Osteoblast (primary cell): ENCODE data around the gene TMEM132A. TPM values are rescaled to one million over a fixed set of nuclear protein-coding genes. Genes with fewer than 3 reads are reported as not detected.

ENCODE experiments used
- DNase-seq: peaks from one replicate; pipeline ENCODE4 v3.0.0; 2011; ENCODE audit warnings: low spot score, mixed read lengths; ENCODE audit not compliant: insufficient read length; ENCODE audit errors: missing footprints
- H2AFZ ChIP-seq: 2 replicates; pipeline ENCODE4 v1.6.0; 2011; ENCODE audit warnings: mild to moderate bottlenecking, low read length
- H3K27ac ChIP-seq: 2 replicates; pipeline ENCODE4 v1.5.1; 2011; ENCODE audit warnings: mild to moderate bottlenecking, low read depth, low read length, moderate library complexity
- H3K27me3 ChIP-seq: 2 replicates; pipeline ENCODE4 v1.6.0; 2012; ENCODE audit warnings: mild to moderate bottlenecking, control low read depth, inconsistent platforms, low read length, moderate library complexity; ENCODE audit not compliant: insufficient read depth
- H3K36me3 ChIP-seq: 2 replicates; pipeline ENCODE4 v1.5.1; 2011; ENCODE audit warnings: mild to moderate bottlenecking, low read length, control low read depth, moderate library complexity; ENCODE audit not compliant: insufficient read depth
- H3K4me1 ChIP-seq: 2 replicates; pipeline ENCODE4 v1.5.1; 2011; ENCODE audit warnings: mild to moderate bottlenecking, low read length, control low read depth, moderate library complexity; ENCODE audit not compliant: insufficient read depth
- H3K4me2 ChIP-seq: 2 replicates; pipeline ENCODE4 v1.6.0; 2011; ENCODE audit warnings: mild to moderate bottlenecking, low read length; ENCODE audit not compliant: insufficient read depth
- H3K4me3 ChIP-seq: fragments of 200-600 bp; sonication (generic); 3 replicates; pipeline ENCODE4 v1.5.1; 2012; ENCODE audit warnings: mild to moderate bottlenecking, low read length, inconsistent platforms; ENCODE audit not compliant: insufficient read depth
- H3K79me2 ChIP-seq: 2 replicates; pipeline ENCODE4 v1.6.0; 2012; ENCODE audit warnings: mild to moderate bottlenecking, low read length, control low read depth, inconsistent platforms; ENCODE audit not compliant: insufficient read depth
- H3K9me3 ChIP-seq: 2 replicates; pipeline ENCODE4 v1.5.1; 2011; ENCODE audit warnings: low read depth, low read length, control low read depth
- H4K20me1 ChIP-seq: 2 replicates; pipeline ENCODE4 v1.6.0; 2012; ENCODE audit warnings: mild to moderate bottlenecking, low read length, control low read depth; ENCODE audit not compliant: insufficient read depth
- total RNA-seq: library from RNA; depleted of rRNA; stranded (reverse); fragments of >200 nt; gene quantifications from 2 replicates; pipeline ENCODE4 v1.2.3, GENCODE V29; 2012
- TF ChIP-seq, protein P1 (sequence below): IDR thresholded peaks from 2 replicates; pipeline ENCODE4 v1.5.1; 2011; ENCODE audit warnings: mild to moderate bottlenecking, low read depth, low read length, moderate library complexity; ENCODE audit errors: extremely low read depth

Gene TMEM132A
- total RNA-seq, 1 donor = 19.5 TPM

GRCh38 chr11:60955571-60955970 is 31.3 kb downstream of the TMEM132A start:
- no peaks in the 10 kb centered on the region for H3K9me3 ChIP-seq
- no peaks in the 10 kb centered on the region for H3K79me2 ChIP-seq
- H3K4me1 ChIP-seq = peaks cover 11% of the 10 kb centered on the region
- no peak overlapping the region for H3K27ac ChIP-seq
- DNase-seq = no peak
- H3K4me3 ChIP-seq = no peak overlapping the region
- TF ChIP-seq, protein P1, sequence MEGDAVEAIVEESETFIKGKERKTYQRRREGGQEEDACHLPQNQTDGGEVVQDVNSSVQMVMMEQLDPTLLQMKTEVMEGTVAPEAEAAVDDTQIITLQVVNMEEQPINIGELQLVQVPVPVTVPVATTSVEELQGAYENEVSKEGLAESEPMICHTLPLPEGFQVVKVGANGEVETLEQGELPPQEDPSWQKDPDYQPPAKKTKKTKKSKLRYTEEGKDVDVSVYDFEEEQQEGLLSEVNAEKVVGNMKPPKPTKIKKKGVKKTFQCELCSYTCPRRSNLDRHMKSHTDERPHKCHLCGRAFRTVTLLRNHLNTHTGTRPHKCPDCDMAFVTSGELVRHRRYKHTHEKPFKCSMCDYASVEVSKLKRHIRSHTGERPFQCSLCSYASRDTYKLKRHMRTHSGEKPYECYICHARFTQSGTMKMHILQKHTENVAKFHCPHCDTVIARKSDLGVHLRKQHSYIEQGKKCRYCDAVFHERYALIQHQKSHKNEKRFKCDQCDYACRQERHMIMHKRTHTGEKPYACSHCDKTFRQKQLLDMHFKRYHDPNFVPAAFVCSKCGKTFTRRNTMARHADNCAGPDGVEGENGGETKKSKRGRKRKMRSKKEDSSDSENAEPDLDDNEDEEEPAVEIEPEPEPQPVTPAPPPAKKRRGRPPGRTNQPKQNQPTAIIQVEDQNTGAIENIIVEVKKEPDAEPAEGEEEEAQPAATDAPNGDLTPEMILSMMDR = no peak
- no peak overlapping the region for H2AFZ ChIP-seq
- H4K20me1 ChIP-seq = no peaks in the 10 kb centered on the region
- H3K36me3 ChIP-seq = no peaks in the 10 kb centered on the region
- no peak overlapping the region for H3K4me2 ChIP-seq
- H3K27me3 ChIP-seq = peaks cover 4% of the 10 kb centered on the region

DNA sequence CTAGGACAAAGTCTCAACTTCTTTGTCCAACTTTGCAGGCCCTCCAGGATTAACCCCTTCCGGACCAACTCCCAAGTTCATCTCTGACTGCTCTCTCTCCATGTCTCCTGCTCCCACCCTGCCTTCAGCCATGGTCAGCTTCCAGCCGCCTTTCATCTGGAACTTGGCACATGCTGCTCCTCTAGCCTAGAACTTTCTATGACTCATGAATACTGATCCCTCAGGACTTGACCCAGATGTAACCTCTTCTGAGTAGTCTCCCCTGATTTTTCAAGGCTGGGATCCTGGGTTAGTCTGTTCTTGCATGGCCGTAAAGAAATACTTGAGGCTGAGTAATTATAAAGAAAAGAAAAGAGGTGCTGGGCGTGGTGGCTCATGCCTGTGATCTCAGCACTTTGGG is 32.9 kb downstream of the TMEM132A start:
- no peaks in the 10 kb centered on the region for H3K9me3 ChIP-seq
- H3K36me3 ChIP-seq = no peaks in the 10 kb centered on the region
- H3K4me1 ChIP-seq = peaks cover 11% of the 10 kb centered on the region
- DNase-seq = peak; percentile 92
- no peak overlapping the region for H3K4me3 ChIP-seq
- H3K27ac ChIP-seq = no peak overlapping the region
- H3K4me2 ChIP-seq = no peak overlapping the region
- H3K79me2 ChIP-seq = no peaks in the 10 kb centered on the region
- TF ChIP-seq, protein P1 = no peak
- no peaks in the 10 kb centered on the region for H4K20me1 ChIP-seq
- peaks cover 12% of the 10 kb centered on the region for H3K27me3 ChIP-seq
- no peak overlapping the region for H2AFZ ChIP-seq

DNA sequence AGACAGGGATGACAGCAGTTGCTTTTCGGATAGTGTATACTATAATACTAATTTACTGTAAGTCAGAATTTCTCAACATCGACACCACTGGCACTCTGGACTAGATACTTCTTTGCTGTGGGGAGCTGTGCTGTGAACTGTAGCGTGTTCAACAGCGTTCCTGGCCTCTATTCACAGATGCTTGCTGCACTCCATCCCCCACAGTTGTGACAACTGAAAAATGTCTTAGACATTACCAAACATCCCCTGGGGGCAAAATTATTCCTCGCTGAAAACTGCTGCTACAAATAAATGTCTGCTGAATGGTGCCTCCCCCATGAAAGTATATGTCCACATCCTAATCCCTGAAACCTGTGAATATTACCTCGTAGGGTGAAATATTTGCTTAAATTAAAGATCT is 35.2 kb downstream of the TMEM132A start:
- peaks cover 6% of the 10 kb centered on the region for H3K4me1 ChIP-seq
- no peaks in the 10 kb centered on the region for H4K20me1 ChIP-seq
- H3K79me2 ChIP-seq = no peaks in the 10 kb centered on the region
- H3K36me3 ChIP-seq = no peaks in the 10 kb centered on the region
- no peak overlapping the region for H2AFZ ChIP-seq
- H3K4me2 ChIP-seq = no peak overlapping the region
- no peak overlapping the region for H3K27ac ChIP-seq
- TF ChIP-seq, protein P1 = no peak
- no peak overlapping the region for H3K4me3 ChIP-seq
- no peaks in the 10 kb centered on the region for H3K9me3 ChIP-seq
- no peak for DNase-seq
- peaks cover 12% of the 10 kb centered on the region for H3K27me3 ChIP-seq

DNA sequence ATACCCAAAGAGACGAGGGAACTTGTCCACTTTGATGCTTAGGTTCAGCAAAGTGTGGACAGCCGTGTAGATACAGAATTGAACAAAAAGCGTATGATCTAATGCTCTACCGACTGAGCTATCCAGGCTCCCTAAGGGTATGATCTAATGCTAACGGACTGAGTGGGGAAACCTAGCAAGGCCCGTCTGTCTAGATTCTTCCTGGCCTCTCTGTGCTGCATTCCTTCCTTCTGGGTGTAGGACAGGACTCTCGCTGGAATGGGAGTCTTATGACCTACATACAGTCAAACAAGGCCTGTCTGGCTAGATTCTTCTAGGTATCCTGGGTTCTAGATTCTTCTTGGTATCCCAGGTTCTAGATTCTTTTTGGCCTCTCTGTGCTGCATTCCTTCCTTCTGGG is 36.1 kb downstream of the TMEM132A start:
- Histone ChIP-seq H3K79me2 (no peaks in the 10 kb centered on the region), H3K9me3 (no peaks in the 10 kb centered on the region), H4K20me1 (no peaks in the 10 kb centered on the region), H3K27me3 (peaks cover 12% of the 10 kb centered on the region), H3K36me3 (no peaks in the 10 kb centered on the region), H3K4me3 (no peak overlapping the region), H3K4me2 (no peak overlapping the region), H2AFZ (no peak overlapping the region), H3K27ac (no peak overlapping the region), H3K4me1 (peaks cover 6% of the 10 kb centered on the region)
- DNase-seq = no peak
- TF ChIP-seq, protein P1 = no peak
